Measurements from ENCODE around the gene HDAC4.

HDAC4 gene

DNA sequence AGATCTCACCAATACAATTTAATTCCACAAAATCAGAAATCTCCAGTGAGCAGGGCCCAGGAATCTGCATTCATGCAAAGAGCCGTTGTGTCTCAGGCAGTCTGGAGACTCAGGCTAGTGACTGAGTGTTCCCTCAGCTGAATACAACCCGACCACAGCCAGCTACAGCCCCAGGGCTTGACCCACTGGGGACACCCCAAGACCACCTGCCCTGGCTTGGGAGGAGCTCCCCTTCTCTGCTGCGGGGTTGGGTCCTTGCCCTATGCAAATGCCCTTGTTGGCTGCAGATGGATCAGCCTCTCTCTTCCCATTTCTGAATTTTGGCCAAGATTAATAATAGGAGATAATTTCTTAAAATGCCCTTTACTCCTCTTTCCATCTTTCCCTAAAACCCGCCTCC is 395.2 kb downstream of the HDAC4 start:
- no peak for DNase-seq (ENCODE audit: low read depth in 4 of 4, low spot score in 1 of 4)

- no peak for DNase-seq (ENCODE audit: low read depth in 4 of 4, low spot score in 1 of 4)
Observed at GRCh38 chr2:239004274-239005015, 396.4 kb downstream of the HDAC4 start.

DNA sequence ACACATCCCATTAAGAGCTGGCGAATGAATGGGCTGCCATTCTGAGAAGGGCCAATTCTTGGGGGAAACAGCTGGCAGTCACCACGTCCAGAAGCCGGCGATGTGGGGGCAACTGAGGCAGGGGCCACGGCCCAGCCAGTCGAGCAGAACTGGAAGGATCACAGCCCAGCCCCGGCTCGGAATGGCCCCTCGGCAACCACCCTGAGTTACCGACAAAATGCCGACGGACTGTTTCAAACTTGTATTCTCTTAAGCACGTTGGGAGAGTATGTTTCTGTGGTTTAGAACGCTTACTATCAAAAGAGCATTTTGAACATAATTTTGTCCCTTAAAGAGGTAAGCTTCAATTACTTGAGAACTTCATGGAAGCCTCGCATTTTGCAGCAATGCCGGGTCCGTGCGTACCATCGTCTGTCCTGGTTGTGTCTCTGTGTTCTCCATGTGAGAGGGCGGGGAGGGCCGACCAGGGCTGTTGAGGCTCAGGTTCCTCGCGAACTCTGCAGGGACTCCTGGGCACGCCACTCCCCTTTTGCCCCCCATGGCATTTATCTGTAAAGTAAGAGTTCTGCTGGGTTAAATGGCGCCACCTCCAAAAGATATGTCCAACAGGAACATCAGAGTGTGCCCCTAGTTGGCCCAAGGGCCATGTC is 397.1 kb downstream of the HDAC4 start:
- no peak for DNase-seq (ENCODE audit: low read depth in 4 of 4, low spot score in 1 of 4)

DNA sequence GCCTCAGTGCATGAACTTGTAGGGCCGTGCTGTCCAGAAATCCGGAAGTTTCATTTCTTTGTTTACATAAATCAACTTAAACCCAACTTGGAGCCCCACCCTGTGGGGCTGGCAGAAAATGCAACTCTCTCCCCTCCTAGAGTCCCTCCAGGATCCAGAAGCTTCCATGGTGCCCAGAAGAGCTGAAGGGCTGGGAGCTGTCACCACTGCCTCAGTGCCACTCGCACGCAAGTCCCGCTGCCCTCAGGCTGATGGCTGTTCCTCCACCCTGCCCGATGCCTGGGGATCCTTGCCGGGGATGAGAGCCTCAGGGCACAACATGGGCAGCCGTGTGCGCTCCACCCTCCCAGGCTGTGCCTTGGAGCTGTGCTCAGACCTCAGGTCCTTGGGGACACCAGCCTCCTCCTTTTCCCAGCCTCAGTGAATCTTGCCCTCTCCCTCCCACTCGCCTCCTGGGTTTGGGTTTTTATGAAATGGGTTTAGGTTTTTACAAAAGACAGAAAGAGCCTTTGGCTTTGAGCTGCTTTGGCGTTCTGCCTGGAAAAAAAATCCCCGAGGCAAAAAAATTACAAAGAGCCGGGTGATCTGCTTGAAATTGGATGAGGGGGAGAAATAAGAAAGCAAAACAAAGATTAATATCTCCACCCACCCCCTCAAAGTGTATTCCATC is 397.7 kb downstream of the HDAC4 start:
- DNase-seq (ENCODE audit: low read depth in 4 of 4, low spot score in 1 of 4), result no peak

DNA sequence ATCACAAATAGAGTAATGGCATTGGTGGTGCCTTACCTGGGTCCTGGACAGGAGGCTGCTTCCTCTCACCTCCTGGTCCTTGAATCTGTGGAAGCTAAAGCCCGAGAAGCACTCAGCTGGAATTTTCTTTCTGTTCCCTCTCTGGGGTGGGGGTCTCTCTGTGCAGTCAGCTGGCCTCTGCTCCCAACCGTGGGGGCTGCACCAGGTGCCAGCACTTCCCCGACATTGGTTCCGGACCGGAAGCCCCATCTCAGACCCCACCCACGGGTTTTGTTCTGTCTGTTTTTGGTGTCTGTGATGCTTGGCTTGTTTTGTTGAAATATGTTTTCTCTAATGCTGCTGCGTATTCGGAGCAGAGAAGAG is 398.2 kb downstream of the HDAC4 start:
- DNase-seq (ENCODE audit: low read depth in 4 of 4, low spot score in 1 of 4), result no peak

GRCh38 chr2:239001794-239002193 is 399.0 kb downstream of the HDAC4 start:
- DNase-seq (ENCODE audit: low read depth in 4 of 4, low spot score in 1 of 4), result no peak

- no peak for DNase-seq (ENCODE audit: low read depth in 4 of 4, low spot score in 1 of 4)
Observed at GRCh38 chr2:239000500-239001073, 400.2 kb downstream of the HDAC4 start.

- no peak for DNase-seq (ENCODE audit: low read depth in 4 of 4, low spot score in 1 of 4)
Observed at GRCh38 chr2:239000089-239000488, 400.7 kb downstream of the HDAC4 start.

- no peak for DNase-seq (ENCODE audit: low read depth in 4 of 4, low spot score in 1 of 4)
Observed at GRCh38 chr2:238999291-238999741, 401.5 kb downstream of the HDAC4 start.

- DNase-seq (ENCODE audit: low read depth in 4 of 4, low spot score in 1 of 4), result no peak
Observed at GRCh38 chr2:238998801-238999200, 402.0 kb downstream of the HDAC4 start.

Measured in stimulated activated CD4-positive, alpha-beta T cell treated with anti-CD3 and anti-CD28 coated beads, Interleukin-1b, Interleukin-23, amount 100 ng/mL, for 24 hours (primary cell).